SK-N-MC (cell line): ENCODE measurements around the gene NCOA3.

ENCODE experiments used
- DNase-seq: peaks from one replicate; pipeline ENCODE4 v3.0.0-alpha.2; 2011; ENCODE audit warnings: low read depth, low spot score
- H3K27ac ChIP-seq: fragments of 200-600 bp; sonication (generic); 2 replicates; pipeline ENCODE4 v1.5.1; 2016; ENCODE audit warnings: mixed run types
- H3K36me3 ChIP-seq: fragments of 200-600 bp; sonication (generic); 2 replicates; pipeline ENCODE4 v1.6.1; 2017; ENCODE audit warnings: antibody characterized with exemption, low read length, mixed read lengths; ENCODE audit not compliant: insufficient read depth
- H3K4me3 ChIP-seq: fragments of 200-600 bp; sonication (generic); 2 replicates; pipeline ENCODE4 v1.5.1; 2016
- H3K9ac ChIP-seq: fragments of 200-600 bp; sonication (generic); 2 replicates; pipeline ENCODE4 v1.8.0; 2017; ENCODE audit warnings: mixed run types, mixed read lengths; ENCODE audit not compliant: insufficient read length
- H3K9me3 ChIP-seq: fragments of 200-600 bp; sonication (generic); 2 replicates; pipeline ENCODE4 v1.6.1; 2017; ENCODE audit warnings: low read depth, mild to moderate bottlenecking, antibody characterized with exemption, low read length, moderate library complexity, mixed read lengths
- EZH2 ChIP-seq: fragments of 200-600 bp; sonication (generic); IDR thresholded peaks from one replicate; pipeline ENCODE4 v1.6.1; 2017; ENCODE audit warnings: antibody characterized with exemption
- FOXP2 ChIP-seq: optimal IDR thresholded peaks from 2 replicates; pipeline ENCODE3; 2011; ENCODE audit warnings: mild to moderate bottlenecking, moderate library complexity; ENCODE audit not compliant: insufficient read depth; ENCODE audit errors: extremely low read length, control extremely low read depth
- POLR2AphosphoS5 ChIP-seq: IDR thresholded peaks from 2 replicates; pipeline ENCODE4 v1.6.1; 2012; ENCODE audit warnings: mild to moderate bottlenecking, low read depth, low read length, borderline replicate concordance

NCOA3 gene

GRCh38 chr20:47653869-47654268, 152.2 kb downstream of the NCOA3 start:
- Histone ChIP-seq H3K9me3 (no peaks in the 10 kb centered on the region), H3K27ac (no peak overlapping the region), H3K36me3 (peaks cover 23% of the 10 kb centered on the region; the same call in 1 of the 2 replicates), H3K9ac (no peak overlapping the region), H3K4me3 (no peak overlapping the region)
- no peak for DNase-seq
- TF ChIP-seq POLR2AphosphoS5: no peak
- TF ChIP-seq FOXP2: no peak
- TF ChIP-seq EZH2: no peak

- DNase-seq: no peak
- Histone ChIP-seq H3K9ac (no peak overlapping the region), H3K4me3 (no peak overlapping the region), H3K9me3 (no peaks in the 10 kb centered on the region), H3K36me3 (peaks cover 21% of the 10 kb centered on the region; the same call in 1 of the 2 replicates), H3K27ac (no peak overlapping the region)
- no peak for TF ChIP-seq FOXP2
- no peak for TF ChIP-seq POLR2AphosphoS5
- TF ChIP-seq EZH2: no peak
Observed at GRCh38 chr20:47654370-47654769, 152.7 kb downstream of the NCOA3 start.

GRCh38 chr20:47655635-47656034, 153.9 kb downstream of the NCOA3 start:
- H3K4me3 ChIP-seq: no peak overlapping the region
- H3K27ac ChIP-seq: no peak overlapping the region
- peaks cover 21% of the 10 kb centered on the region; the same call in 1 of the 2 replicates for H3K36me3 ChIP-seq
- no peak overlapping the region for H3K9ac ChIP-seq
- DNase-seq: no peak
- TF ChIP-seq EZH2 (no peak), FOXP2 (no peak), POLR2AphosphoS5 (no peak)
- no peaks in the 10 kb centered on the region for H3K9me3 ChIP-seq

- H3K9ac ChIP-seq: no peak overlapping the region
- H3K9me3 ChIP-seq: no peaks in the 10 kb centered on the region
- DNase-seq: no peak
- peaks cover 16% of the 10 kb centered on the region; the same call in 1 of the 2 replicates for H3K36me3 ChIP-seq
- TF ChIP-seq FOXP2: no peak
- no peak for TF ChIP-seq EZH2
- no peak for TF ChIP-seq POLR2AphosphoS5
- H3K4me3 ChIP-seq: no peak overlapping the region
- no peak overlapping the region for H3K27ac ChIP-seq
Observed at GRCh38 chr20:47656318-47656717, 154.6 kb downstream of the NCOA3 start.

- no peak for DNase-seq
- Histone ChIP-seq H3K9me3 (no peaks in the 10 kb centered on the region), H3K36me3 (no peaks in the 10 kb centered on the region), H3K27ac (no peak overlapping the region), H3K4me3 (no peak overlapping the region), H3K9ac (no peak overlapping the region)
- TF ChIP-seq POLR2AphosphoS5 (no peak), EZH2 (no peak), FOXP2 (no peak)
Observed at GRCh38 chr20:47659904-47660601, 158.4 kb downstream of the NCOA3 start.

GRCh38 chr20:47660602-47660905, 158.9 kb downstream of the NCOA3 start:
- H3K36me3 ChIP-seq: no peaks in the 10 kb centered on the region
- DNase-seq: no peak
- TF ChIP-seq EZH2 (no peak), FOXP2 (no peak), POLR2AphosphoS5 (no peak)

GRCh38 chr20:47660983-47661700, 159.5 kb downstream of the NCOA3 start:
- Histone ChIP-seq H3K36me3 (no peaks in the 10 kb centered on the region), H3K4me3 (no peak overlapping the region), H3K9me3 (no peaks in the 10 kb centered on the region), H3K27ac (no peak overlapping the region), H3K9ac (no peak overlapping the region)
- TF ChIP-seq POLR2AphosphoS5 (no peak), EZH2 (no peak), FOXP2 (no peak)
- DNase-seq: no peak

More at GRCh38 chr20:47660602-47660905, 158.9 kb downstream of the NCOA3 start:
- Histone ChIP-seq H3K4me3 (no peak overlapping the region), H3K9me3 (no peaks in the 10 kb centered on the region), H3K27ac (no peak overlapping the region), H3K9ac (no peak overlapping the region)

GRCh38 chr20:47661714-47662113, 160.0 kb downstream of the NCOA3 start:
- no peaks in the 10 kb centered on the region for H3K36me3 ChIP-seq
- no peak for DNase-seq
- H3K9ac ChIP-seq: no peak overlapping the region

More at GRCh38 chr20:47661714-47662113, 160.0 kb downstream of the NCOA3 start:
- Histone ChIP-seq H3K4me3 (no peak overlapping the region), H3K27ac (no peak overlapping the region), H3K9me3 (no peaks in the 10 kb centered on the region)
- no peak for TF ChIP-seq POLR2AphosphoS5
- TF ChIP-seq FOXP2: no peak
- TF ChIP-seq EZH2: no peak
